Measurements from ENCODE around the gene TGFBR2.

The TGFBR2 gene

DNA sequence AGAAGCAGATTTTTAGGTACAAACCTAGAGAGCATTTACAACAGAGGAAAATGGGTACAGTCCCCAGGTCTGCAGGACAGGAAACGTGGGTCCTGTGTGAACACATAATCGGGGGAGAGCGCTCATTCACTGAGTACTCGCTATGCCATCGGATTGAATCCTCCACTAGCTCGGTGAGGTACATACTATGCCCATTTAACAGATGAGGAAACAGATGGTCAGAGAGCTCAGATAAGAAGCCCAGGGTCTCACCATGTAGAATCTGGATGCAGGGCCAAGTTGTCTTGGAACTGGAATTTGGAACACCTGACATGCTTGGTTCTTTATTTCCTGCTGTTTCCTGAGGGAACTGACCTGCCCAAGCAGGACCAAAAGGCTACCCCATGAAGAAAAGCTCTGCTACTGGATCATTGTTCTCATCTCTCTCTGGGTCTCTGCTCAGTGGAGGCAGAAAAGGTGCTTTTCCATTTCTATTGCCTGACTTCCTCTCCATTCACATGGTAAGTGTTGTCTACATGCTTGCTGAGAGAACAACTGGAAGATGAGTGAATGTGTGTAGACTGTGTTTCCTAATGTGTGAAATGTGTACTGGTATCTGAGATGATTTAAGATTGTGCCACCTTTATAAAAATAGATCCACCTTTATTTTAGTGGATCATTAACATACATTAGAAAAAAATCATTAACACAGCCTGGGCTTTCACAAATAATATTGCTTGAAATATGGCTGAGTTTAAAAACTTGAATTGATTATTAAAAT is 89.1 kb downstream of the TGFBR2 start:
- no peak for DNase-seq

DNA sequence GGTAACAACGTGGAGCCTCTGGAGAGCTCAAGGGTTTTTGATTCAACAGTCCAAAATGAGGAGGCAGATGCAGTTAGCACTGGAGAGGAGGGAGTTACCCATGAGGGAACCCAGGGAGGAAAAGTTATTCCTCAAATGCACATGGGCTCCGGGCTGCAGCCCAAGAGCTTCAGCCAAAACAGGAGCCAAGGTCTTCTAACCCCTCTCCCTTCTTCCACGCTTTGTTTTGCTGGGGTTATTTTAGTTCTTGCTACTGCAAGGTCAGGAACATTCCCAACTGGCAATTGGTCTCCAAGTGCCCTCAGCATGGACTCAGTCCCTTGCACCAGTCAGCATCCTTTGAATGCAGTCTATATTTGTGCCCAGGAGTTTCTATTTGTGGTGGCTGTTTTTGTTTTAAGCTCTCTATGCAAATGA is 90.0 kb downstream of the TGFBR2 start:
- no peak for DNase-seq

DNA sequence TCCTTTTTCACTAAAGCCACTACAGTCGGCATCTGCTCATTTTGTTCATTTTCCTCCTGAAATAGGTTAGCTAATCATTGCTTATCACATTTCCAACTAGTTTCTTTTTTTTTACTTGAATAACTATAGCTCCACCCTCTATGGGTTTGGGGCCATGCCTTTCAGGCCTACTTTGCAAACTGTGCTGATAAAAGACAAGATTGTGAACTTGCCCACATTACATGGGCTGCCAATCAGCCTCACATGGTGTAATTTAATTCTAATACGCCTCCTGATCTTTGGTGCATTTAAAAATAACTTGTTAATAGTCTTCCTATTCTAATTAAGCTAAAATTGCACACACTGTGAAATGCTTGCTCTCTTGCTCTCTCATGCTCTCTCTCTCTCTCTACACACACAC is 90.5 kb downstream of the TGFBR2 start:
- no peak for DNase-seq

DNA sequence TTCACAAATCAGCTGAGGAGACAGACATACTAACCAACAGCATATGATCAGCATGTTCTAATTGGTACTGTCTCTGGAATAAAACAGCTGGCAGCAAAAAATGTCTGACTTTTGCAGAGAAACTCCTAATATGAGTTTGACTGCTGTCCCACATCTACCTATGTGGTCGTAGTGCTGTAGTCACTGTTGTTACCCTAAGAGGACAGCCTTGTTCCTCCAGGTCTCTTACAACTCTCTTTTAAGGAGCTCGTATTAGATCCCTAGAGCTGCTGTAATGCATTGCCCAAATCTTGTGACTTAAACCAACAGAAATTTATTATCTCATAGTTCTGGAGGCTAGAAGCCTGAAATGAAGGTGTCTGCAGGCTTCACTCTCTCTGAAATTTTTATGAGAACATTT is 92.1 kb downstream of the TGFBR2 start:
- no peak for DNase-seq

DNA sequence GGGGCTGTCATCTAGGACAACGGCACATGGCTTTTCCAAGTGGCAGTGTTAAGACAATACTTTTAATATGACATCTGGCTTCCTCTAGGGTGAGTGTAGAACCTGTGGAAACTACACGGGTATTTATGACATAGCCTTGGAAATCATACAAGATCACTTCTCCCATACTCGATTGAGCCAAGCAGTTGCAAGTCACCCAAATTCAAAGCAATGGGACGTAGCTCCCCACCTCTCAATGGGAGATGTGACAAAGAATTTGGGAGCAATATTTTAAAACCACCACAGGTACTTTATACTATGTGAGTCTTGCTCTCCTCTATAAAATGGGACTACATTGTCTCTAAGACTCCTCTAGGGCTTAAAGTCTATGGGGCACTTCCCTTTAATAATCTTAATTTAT is 93.5 kb downstream of the TGFBR2 start:
- DNase-seq: no peak

DNA sequence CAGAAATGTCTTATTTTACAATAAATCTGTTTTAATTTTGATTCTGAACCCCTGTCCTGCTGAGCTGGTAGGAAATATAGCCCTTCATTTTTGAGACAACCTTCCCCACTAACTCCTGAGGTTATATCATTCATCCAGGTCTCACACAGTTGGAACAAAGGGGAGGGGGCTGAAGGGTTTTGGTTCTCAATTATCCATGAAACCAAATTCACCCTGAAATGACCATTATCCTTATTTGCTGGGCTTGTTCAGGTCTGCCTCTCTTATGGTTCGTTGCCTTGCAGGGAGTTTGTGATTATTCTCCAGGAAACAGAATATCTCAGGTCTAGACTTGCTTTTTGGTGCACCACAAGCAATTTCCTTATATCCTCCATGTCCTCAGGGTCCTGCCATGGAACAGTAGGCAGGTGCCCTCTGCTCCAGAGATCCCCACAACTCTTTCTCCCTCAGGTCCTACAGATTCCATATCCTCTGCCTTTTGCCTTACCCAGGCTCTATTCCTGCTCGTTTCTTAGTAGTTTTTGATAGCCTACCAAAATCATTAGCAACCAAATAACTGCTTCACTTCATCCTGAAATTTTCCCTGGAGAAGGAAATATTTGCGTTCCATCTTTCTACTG is 94.4 kb downstream of the TGFBR2 start:
- DNase-seq: no peak

DNA sequence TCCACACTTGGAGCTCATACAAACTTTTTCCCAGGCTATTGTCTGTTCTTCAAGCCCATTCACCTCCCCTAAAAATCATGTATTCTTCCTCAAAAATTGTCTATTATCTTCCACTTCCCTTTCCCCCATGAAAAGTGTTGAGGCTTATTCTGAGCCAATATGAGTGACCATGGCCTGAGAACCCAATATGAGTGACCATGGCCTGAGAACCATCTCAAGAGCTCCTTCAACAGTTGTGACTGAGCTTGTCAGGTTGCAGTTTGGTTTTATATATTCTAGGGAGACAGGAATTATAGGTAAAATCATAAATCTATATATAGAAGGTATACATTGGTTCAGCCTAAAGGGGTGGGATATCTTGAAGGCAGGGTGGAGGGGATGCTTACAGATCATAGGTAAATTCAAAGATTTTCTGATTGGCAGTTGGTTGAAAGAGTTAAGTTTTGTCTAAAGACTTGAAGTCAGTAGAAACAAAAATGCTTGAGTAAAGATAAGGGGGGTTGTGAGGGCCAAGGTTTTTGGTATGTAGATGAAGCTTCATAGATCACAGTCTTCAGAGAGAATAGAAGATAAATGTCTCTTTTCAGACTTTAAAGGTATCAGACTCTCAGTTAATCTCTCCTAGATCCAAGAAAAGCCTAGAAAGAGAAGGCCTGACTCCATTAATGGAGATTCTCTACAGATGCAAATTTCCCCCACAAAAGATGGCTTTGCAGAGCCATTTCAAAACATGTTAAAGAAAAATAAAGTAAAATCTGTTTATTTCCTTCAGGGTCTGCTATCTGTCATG is 95.8 kb downstream of the TGFBR2 start:
- no peak for DNase-seq

DNA sequence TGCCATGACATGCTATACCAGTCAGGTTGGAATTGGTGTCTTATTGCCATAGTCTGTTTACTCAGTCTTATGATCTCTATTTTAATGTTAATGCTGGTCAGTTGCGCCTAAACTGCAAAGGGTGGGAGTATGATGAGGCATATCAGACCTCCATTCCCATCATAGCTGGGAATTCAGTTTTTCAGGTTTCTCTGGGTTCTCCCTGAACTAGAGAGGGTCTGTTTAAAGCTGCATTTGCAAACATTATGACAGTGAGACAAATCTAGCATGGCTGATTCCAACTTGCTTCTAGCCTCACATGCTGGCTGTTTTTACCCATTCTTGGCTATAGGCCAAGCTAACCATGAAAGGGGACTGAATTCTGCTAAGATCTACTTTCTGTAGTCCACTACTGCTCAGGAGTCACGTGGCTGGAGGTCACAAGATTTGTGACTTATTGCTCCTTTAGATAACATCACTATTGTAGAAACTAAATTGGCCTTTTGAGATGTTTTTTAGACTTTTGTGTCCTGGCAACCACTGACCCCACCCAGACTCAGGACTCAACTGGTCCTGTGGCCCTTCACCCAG is 96.5 kb downstream of the TGFBR2 start:
- no peak for DNase-seq

DNA sequence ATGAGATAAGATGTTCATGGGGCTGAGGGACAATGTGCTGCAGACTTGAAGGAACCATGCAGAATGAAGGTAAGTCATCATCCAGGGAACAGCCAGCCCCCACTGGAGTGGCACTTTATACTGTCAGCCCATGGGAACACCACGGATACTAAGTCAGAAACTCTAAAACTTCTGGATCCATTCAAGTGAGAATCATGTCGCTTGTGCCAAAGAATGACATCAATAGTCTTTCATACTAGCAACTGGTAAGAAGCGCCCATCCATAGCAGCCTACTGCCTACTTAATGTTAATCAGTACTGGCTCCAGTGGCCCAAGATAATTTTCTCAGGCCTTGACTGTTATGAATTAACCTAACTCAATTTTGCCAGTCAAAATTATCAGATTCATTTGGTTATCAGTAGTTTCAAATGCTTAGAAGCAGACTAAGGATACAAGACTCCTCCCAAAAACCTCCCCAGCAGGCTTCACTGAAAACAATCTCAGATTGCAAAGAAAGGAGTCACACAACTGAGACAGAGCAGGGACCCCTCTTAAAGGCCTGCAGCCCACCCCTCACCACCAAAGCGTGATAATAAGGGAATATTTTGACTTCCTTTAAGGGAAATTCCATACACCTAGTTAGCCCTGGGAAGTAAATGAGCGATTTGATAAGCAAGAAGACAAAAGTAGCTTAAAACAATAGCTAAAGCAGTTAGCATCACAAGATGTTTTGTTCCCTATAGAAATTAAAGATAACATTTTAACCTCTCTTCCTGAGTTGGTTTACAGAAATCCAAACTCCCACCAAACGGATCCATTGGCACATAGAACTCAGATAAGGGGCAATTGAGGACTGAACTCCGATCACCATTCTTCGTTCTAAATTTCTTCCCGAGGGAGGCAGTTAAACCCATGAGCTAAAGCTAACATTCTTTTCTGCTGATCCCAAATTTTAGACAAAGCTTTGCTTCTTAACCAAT is 98.8 kb downstream of the TGFBR2 start:
- no peak for DNase-seq

DNA sequence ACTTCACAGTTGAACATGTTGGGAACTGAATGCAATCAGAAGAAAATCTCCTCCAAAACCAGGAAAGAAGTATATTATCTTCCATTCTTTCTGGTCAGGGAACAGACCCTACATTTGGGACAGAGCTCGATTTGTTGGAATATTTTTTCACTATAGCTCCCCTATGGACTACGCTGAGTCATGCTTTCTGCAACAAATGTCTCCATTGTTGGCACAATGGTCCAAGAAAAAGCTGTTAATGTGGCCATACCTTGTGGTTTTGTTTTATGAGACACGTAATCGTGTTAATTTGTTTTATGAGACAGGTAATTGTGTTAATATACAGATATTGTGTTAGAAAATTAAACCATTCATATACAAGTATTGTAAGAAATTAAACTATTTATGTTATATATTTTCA is 101.4 kb downstream of the TGFBR2 start:
- DNase-seq: no peak

DNA sequence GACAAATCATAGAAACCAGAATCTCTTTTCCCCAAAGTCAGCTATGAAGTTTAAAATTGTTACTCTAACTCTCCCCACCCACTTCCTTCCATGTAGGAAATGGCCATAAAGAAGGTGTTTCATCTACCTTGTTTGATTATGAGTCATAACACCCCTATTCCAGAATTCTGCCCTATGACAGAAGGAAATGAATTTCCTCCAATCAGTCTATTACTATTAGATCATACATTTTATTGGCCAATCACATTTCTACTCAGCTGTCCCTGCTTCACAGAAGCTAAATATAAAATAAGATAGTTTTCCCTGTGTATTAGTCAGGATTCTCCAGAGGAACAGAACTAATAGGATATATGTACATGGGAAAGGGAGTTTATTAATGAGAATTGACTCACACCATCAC is 102.1 kb downstream of the TGFBR2 start:
- DNase-seq: no peak

DNA sequence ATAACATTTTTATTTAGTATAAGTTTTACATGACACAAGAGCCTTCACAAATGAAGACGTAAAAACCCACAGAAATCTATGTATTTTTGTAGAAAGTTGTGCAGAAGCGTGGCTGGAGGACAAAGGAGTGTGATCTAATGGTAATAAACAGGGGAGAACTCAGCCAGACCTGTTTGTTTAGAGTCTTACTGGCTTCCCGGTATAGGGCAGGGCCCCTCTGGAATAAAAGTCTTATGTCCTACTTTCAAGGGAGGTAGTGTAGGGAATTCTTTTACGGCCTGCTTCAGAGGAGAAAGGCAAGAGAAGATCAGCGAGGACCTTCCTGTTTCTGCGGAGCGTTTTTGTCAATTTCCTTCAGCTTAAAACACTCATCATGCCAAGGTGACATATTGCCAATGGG is 103.6 kb downstream of the TGFBR2 start:
- no peak for DNase-seq

DNA sequence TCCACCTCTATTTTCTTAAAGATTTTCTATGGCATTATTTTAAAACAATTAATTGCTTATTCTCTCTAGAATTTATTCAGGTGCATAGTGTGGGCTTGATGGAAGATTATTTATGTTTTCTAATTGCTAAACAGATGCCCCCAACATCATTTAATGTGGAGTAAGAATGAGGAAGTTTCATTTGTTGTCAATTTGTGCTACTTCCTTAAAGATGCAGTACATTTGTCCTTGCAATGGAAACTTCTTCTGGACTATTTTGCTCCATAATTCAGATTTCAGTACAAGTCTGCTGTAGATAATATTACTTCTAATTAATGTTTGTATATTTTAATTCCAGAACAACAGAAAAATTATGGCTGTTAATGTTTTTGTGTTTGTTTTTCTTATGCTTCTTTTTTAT is 104.8 kb downstream of the TGFBR2 start:
- no peak for DNase-seq

DNA sequence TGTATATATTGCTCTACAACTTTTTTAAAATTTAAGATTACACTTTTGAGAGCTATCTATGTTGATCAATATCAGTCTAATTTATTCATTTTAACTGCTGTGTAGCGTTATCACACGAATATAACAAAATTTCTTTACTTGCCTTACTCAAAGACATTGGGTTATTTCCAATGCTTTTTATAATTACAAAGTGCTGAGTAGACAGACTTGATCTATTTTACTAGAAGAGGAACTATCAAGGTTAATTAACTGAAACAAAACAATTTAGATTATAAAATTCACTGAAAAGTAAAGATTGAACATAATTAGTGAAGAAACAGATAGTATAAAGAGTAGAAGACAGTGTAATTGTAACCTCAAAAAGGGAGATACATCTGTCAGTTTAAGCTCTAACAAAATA is 105.5 kb downstream of the TGFBR2 start:
- no peak for DNase-seq

DNA sequence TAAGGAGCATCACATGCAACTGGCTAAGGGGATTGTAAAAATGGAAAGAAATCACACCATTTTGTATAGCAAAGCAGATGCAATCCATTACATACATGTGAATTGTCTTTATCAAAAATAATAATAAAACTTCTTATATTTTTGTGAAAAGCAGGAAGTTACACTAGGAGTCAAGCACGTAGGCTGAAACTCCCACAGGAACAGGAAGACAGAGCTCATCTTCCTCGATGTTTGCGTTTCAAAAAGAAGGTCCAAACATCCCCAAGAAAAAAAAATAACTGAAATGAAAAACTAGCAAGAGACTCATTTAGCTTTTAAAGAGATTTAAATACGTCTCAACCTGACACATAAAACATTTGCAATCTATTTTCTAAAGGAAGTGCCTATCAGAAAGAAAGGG is 106.6 kb downstream of the TGFBR2 start:
- DNase-seq: no peak

DNA sequence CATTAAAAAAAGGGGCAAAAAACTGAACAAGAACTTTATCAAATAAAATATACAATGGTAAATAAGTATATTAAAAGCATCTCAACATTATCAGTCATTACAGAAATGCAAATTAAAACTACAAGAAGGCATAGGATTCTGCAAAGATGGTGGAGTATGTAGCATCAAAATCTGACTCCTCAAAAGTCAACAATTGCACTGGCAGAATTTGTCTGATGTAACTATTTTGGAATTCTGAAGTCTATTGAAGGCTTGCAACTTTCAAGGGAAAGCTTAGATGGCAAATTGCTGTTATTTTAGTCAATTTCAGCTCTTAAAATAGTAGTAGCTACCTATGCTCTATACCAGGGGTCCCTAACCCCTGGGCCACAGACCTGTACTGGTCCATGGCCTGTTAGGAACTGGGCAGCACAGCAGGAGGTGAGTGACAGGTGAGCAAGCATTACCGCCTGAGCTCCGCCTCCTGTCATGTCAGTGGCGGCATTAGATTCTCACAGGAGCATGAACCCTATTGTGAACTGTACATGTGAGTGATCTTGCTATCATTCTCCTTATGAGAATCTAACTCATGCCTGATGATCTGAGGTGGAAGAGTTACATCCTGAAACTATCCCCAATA is 107.6 kb downstream of the TGFBR2 start:
- no peak for DNase-seq

DNA sequence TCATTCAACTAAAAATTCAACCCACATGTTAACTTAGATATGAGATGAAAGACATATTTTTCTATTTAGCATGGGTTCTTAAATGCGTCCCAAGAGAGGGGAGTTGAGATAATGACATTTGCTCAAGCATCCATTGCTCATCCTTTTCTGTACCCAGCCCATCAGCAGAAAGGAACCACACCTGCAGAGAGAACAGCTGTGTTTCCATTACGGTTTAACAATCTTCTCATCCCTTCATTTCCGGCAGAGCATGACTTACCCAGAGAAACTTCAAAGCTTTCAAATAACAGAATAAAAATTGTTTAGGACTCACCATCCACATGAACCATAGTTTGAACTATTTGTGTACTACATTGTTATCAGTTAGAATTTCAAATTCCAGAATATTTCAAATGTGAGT is 113.1 kb downstream of the TGFBR2 start:
- no peak for DNase-seq

DNA sequence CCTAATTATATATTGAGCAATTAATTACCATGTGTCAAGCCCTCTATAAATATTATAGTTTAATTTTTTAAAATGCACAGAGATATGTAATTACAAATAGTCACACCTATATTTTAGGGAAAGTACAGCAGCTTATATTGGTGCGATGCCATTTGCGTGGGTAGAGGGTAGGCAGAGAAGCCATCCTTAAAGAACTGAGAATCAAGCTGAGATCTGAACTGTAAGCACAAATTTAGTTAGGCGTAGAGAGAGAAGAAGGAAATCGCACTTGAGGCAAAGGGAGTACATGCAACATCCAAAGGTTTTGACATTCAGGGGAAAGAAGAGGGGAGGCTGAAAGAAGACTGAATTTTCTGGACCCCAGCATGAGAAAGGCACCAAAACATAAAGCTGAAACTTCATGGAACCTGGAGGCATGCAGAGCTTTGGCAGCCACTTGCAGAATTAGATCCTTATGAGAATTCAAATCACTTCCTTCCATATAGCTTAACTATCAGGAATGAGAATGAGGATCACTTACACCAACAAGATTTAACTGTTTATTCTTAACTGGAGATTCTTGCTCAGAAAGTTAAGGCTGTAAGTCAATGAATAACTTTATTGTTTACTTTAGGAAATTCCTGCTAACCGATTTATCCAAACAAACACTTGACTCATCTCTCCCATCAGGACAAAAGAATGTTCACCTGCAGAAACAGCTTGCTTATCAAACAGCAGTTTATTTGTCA is 114.3 kb downstream of the TGFBR2 start:
- no peak for DNase-seq

DNA sequence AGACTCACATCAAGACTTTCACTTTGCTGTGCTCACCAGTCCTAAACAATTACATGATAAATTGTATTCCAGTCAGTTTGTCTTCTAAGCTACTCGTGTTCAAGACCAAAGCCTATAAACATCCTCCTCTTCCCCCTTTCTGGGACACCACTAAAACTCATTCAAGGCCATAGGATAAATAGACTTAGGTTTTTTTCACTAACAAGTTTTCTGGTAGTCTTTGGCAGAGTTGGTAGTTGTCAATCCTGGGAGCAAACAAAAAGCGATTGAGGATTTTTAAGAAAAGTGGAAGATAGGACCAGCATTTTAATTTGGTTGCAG is 114.9 kb downstream of the TGFBR2 start:
- no peak for DNase-seq

DNA sequence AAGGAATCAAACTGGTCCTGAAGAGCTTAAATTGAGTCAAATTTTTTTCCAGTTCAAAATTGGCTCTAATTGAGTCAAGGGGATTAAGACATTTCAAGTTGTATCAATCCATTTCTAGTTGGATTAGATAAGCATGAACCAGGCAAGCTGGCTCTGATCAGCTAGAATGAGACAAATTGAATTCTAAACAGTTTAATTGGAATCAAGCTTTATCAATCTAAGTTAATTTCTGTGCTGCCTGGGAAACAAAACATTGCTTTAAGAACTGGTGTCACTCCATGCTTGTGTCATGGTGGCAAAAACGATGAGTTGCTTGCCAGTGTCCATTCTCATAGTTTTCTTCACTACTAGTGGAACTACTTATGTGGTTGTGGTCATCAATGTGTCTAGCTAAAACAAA is 116.8 kb downstream of the TGFBR2 start:
- DNase-seq: no peak

DNA sequence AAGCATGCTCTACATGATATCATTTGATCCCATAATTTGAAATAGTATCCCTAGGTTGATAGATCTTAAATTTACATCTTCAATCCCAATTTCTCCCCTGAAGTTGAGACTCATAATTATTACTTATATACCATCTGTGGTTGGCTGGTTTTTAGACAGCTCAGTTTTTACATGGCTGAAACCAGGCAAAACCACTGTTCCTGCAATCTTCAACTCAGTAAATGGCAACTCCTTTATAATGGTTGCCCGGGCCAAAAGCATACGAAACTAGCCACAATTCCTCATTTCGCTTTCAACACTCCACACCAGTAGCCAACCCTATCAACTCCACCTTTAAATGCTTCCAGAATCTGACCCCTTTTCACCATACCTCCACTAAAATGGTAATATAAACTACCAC is 118.5 kb downstream of the TGFBR2 start:
- no peak for DNase-seq

DNA sequence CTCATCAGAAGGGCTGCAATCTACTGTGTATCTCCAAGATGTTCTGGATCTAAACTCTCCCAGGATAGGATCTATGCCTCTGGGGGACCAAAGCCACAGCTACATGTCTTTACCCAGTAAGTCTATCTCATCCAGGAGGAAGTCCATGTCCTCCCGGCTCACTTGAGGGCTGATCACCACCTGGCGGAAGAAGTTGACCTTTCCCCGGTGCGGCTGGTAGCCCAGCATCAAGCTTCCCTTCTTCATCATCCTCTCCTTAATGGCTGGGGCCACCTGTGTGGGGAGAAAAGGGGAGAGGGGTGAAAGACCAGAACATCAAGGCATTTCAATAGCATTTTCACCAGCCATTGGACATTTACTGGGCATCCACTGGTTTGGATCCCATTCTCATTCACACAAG is 121.7 kb downstream of the TGFBR2 start:
- DNase-seq: no peak

Data from NCI-H1092 treated with DMSO at 0.1 percent for 48 hours (cell line).